ENCODE data around the gene MACROD1.

DNA sequence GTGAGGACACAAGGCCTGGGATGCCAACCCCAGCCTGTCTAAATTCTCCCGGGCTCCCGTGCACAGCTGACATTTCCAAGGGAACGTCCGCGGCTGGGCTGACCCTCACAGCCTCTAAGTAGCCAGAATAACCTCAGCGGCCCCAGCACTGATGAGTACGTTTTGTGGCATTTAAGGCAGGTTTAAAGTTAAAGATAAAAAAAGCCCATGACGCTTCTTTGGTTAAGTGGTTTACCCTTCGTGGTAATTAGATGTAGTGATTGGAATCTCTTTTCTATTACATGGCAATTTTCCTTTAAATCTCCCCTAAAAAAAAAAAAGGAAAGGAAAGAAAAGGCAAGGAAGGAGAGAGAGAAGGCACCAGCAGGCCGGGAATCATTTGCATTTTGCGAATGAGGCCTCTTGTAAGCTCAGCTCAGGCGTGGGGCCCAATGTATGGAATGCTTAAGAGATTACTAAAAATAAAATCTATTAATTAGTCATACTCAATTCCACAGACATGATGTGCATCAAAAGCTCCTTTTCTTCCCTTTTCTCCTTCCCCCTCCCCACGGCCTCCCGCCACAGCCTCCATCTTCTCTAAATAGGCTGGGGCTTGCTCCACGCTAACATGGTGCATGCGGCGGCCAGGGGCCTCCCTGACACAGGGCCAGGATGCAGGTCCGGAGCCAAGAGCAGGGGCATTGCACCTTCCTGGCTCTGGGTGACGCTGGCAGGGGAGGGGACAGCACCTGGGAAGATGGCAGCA, 44.1 kb downstream of the MACROD1 start:
- TF ChIP-seq, protein P1, sequence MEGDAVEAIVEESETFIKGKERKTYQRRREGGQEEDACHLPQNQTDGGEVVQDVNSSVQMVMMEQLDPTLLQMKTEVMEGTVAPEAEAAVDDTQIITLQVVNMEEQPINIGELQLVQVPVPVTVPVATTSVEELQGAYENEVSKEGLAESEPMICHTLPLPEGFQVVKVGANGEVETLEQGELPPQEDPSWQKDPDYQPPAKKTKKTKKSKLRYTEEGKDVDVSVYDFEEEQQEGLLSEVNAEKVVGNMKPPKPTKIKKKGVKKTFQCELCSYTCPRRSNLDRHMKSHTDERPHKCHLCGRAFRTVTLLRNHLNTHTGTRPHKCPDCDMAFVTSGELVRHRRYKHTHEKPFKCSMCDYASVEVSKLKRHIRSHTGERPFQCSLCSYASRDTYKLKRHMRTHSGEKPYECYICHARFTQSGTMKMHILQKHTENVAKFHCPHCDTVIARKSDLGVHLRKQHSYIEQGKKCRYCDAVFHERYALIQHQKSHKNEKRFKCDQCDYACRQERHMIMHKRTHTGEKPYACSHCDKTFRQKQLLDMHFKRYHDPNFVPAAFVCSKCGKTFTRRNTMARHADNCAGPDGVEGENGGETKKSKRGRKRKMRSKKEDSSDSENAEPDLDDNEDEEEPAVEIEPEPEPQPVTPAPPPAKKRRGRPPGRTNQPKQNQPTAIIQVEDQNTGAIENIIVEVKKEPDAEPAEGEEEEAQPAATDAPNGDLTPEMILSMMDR (IDR thresholded peaks at IDR 0.05): no peak
- TF ChIP-seq POLR2AphosphoS5 (IDR thresholded peaks at IDR 0.05) (no peak), POLR2A (IDR thresholded peaks at IDR 0.05) (no peak)

Data from prostate gland (tissue), 2 donors.